Chondrocyte (in vitro differentiated cells): ENCODE data around the gene MOSMO. TPM values are rescaled to one million over a fixed set of nuclear protein-coding genes. Genes with fewer than 3 reads are reported as not detected.
A peak's percentile ranks its signal among the peaks of the same experiment; 100 is the strongest.

Experiments used
- DNase-seq: peaks from one replicate; pipeline ENCODE4 v3.0.0; 2021; ENCODE audit warnings: mixed read lengths, low spot score
- H3K27ac Mint-ChIP-seq: one replicate; pipeline ENCODE4 v1.8.0; 2021; ENCODE audit warnings: mild to moderate bottlenecking, moderate library complexity, mixed read lengths; ENCODE audit not compliant: unreplicated experiment
- H3K27me3 Mint-ChIP-seq: 2 replicates; pipeline ENCODE4 v1.8.0; 2021; ENCODE audit warnings: low read depth, mixed read lengths
- H3K36me3 Mint-ChIP-seq: 2 replicates; pipeline ENCODE4 v1.8.0; 2021; ENCODE audit warnings: low read depth, mixed read lengths
- H3K4me1 Mint-ChIP-seq: 2 replicates; pipeline ENCODE4 v1.8.0; 2021; ENCODE audit warnings: low read depth, mild to moderate bottlenecking, mixed read lengths
- H3K4me3 Mint-ChIP-seq: one replicate; pipeline ENCODE4 v1.8.0; 2021; ENCODE audit warnings: mild to moderate bottlenecking, moderate library complexity, mixed read lengths; ENCODE audit not compliant: unreplicated experiment
- H3K9me3 Mint-ChIP-seq: 2 replicates; pipeline ENCODE4 v1.8.0; 2021; ENCODE audit warnings: low read depth, mixed read lengths
- CTCF ChIP-seq: fragments of 200-600 bp; sonication (generic); IDR thresholded peaks from 2 replicates; pipeline ENCODE4 v1.5.0; 2021; ENCODE audit warnings: antibody characterized with exemption, mild to moderate bottlenecking, moderate library complexity
- total RNA-seq: library from RNA; stranded (reverse); gene quantifications from 3 replicates; pipeline ENCODE4 v1.2.1, GENCODE V29; 2021

MOSMO gene
- total RNA-seq, 1 donor from 2014 or later: 9.7 TPM

- H3K27me3 Mint-ChIP-seq: peaks cover 12% of the 10 kb centered on the region
- H3K27ac Mint-ChIP-seq: no peak overlapping the region
- H3K4me1 Mint-ChIP-seq: peaks cover 9% of the 10 kb centered on the region
- no peaks in the 10 kb centered on the region for H3K36me3 Mint-ChIP-seq
- TF ChIP-seq CTCF: no peak
- DNase-seq: no peak
- H3K4me3 Mint-ChIP-seq: no peak overlapping the region
- H3K9me3 Mint-ChIP-seq: no peaks in the 10 kb centered on the region
Observed at GRCh38 chr16:22091721-22092120, 83.8 kb downstream of the MOSMO start.

GRCh38 chr16:22092143-22092933, 84.4 kb downstream of the MOSMO start, which contains the start of gene VWA3A:
Gene VWA3A, plus strand, starts transcription at chr16:22092541. Its CDS starts 97 bp downstream, at chr16:22092638.
- TF ChIP-seq CTCF: no peak
- Mint-ChIP-seq H3K27ac (no peak within 1 kb of the TSS), H3K4me1 (peaks cover 9% of the 10 kb centered on the region), H3K9me3 (no peaks in the 10 kb centered on the region), H3K36me3 (no peaks in the 10 kb centered on the region), H3K4me3 (no peak within 1 kb of the TSS), H3K27me3 (peaks cover 13% of the 10 kb centered on the region)
- no peak for DNase-seq

- TF ChIP-seq CTCF: no peak
- DNase-seq: no peak
- Mint-ChIP-seq H3K27ac (no peak overlapping the region), H3K27me3 (peaks cover 20% of the 10 kb centered on the region), H3K4me3 (no peak overlapping the region), H3K9me3 (no peaks in the 10 kb centered on the region), H3K4me1 (peaks cover 9% of the 10 kb centered on the region), H3K36me3 (no peaks in the 10 kb centered on the region)
Observed at GRCh38 chr16:22093331-22093730, 85.4 kb downstream of the MOSMO start.

GRCh38 chr16:22093996-22094395, 86.1 kb downstream of the MOSMO start:
- no peak overlapping the region for H3K27ac Mint-ChIP-seq
- peaks cover 20% of the 10 kb centered on the region for H3K27me3 Mint-ChIP-seq
- H3K4me3 Mint-ChIP-seq: no peak overlapping the region
- no peak for TF ChIP-seq CTCF
- DNase-seq: no peak
- no peaks in the 10 kb centered on the region for H3K9me3 Mint-ChIP-seq
- H3K4me1 Mint-ChIP-seq: peaks cover 11% of the 10 kb centered on the region
- H3K36me3 Mint-ChIP-seq: no peaks in the 10 kb centered on the region

GRCh38 chr16:22098405-22099255, 90.7 kb downstream of the MOSMO start:
- Mint-ChIP-seq H3K36me3 (no peaks in the 10 kb centered on the region), H3K4me1 (peaks cover 2% of the 10 kb centered on the region), H3K4me3 (peak overlapping the region; percentile 20), H3K27me3 (peaks cover 27% of the 10 kb centered on the region), H3K27ac (no peak overlapping the region), H3K9me3 (no peaks in the 10 kb centered on the region)
- DNase-seq: no peak
- peak; percentile 88 for TF ChIP-seq CTCF
